Right ventricle myocardium inferior (tissue), 1 donor: ENCODE data around the gene AGK. TPM values are rescaled to one million over a fixed set of nuclear protein-coding genes. Genes with fewer than 3 reads are reported as not detected.

Experiments
- ATAC-seq: fragments of 200-7000 bp; cut with Tn5 transposase; one replicate; pipeline ENCODE4 v1.9.1; 2020; ENCODE audit warnings: mild to moderate bottlenecking, moderate library complexity
- DNase-seq: peaks from one replicate; pipeline ENCODE4 v3.0.0; 2021; ENCODE audit errors: missing footprints
- intact Hi-C: fragments of 100-400 bp; cut with DNase I; formaldehyde crosslinking; loops from one replicate; pipeline ENCODE4 v1.11.0; 2022
- long read RNA-seq: library from polyadenylated mRNA; unstranded; transcript quantifications from one replicate; pipeline ENCODE4 v2.0.0, GENCODE V29; 2021
- total RNA-seq: library from RNA; stranded (reverse); fragmentation: NEBNext Ultra II Directional; extraction: Animal tissue kit (Norgen Biotek cat#: 25700); gene quantifications from one replicate; pipeline ENCODE4 v1.2.1, GENCODE V29; 2021
- donor health status: DM: no; HTN: yes; CAD: no; lungs with severe emphysema.

The AGK gene
- 28.4 TPM for total RNA-seq
- long read RNA-seq, partial matches to known transcripts = 8 of 11 reads
- long read RNA-seq, other reads (novel, unspliced or antisense) = 1 of 11 reads

- ATAC-seq (peak; percentile 94), DNase-seq (peak; percentile 80)
- intact Hi-C loops = loop anchor here (5.0 kb wide), 1 partner anchor 91 kb away; no protein-coding TSS in a partner anchor
Measured at GRCh38 chr7:141551094-141551781, at the start of gene AGK. AGK (plus strand) TSS chr7:141551410; CDS start chr7:141555467, 4,057 bp downstream.

- DNase-seq (no peak), ATAC-seq (no peak)
- intact Hi-C loops = no loop called here
Measured at GRCh38 chr7:141501451-141501850, 49.8 kb upstream of the AGK start.

GRCh38 chr7:141511316-141511675 is 39.9 kb upstream of the AGK start:
- DNase-seq (no peak), ATAC-seq (no peak)
- intact Hi-C loops = no loop called here

GRCh38 chr7:141511676-141512396 is 39.4 kb upstream of the AGK start:
- DNase-seq = no peak
- intact Hi-C loops = no loop called here
- peak; percentile 44 for ATAC-seq

- intact Hi-C loops = no loop called here
- no peak for DNase-seq
Measured at GRCh38 chr7:141512597-141512996, 38.6 kb upstream of the AGK start.

GRCh38 chr7:141513720-141514119 is 37.5 kb upstream of the AGK start:
- intact Hi-C loops = no loop called here
- ATAC-seq (no peak), DNase-seq (no peak)

More at GRCh38 chr7:141512597-141512996, 38.6 kb upstream of the AGK start:
- ATAC-seq = no peak

GRCh38 chr7:141515941-141516340 is 35.3 kb upstream of the AGK start:
- DNase-seq (no peak), ATAC-seq (no peak)
- intact Hi-C loops = no loop called here

GRCh38 chr7:141519623-141520022 is 31.6 kb upstream of the AGK start:
- DNase-seq (no peak), ATAC-seq (no peak)
- intact Hi-C loops = no loop called here

- intact Hi-C loops = no loop called here
- ATAC-seq = no peak
- no peak for DNase-seq
Measured at GRCh38 chr7:141522657-141523342, 28.4 kb upstream of the AGK start.

- ATAC-seq (no peak), DNase-seq (no peak)
- intact Hi-C loops = no loop called here
Measured at GRCh38 chr7:141525973-141526514, 25.2 kb upstream of the AGK start.

GRCh38 chr7:141527076-141527475 is 24.1 kb upstream of the AGK start:
- intact Hi-C loops = no loop called here
- DNase-seq (no peak), ATAC-seq (no peak)

- intact Hi-C loops = no loop called here
- DNase-seq (no peak), ATAC-seq (no peak)
Measured at GRCh38 chr7:141528399-141528798, 22.8 kb upstream of the AGK start.

- DNase-seq (no peak), ATAC-seq (peak; percentile 79)
- intact Hi-C loops = loop anchor here (5.0 to 10.0 kb wide), 5 partner anchors 166 to 721 kb away; partner anchors contain the start of genes MRPS33 and TMEM178B
Measured at GRCh38 chr7:141533149-141533949, 17.9 kb upstream of the AGK start.

GRCh38 chr7:141534757-141535737 is 16.2 kb upstream of the AGK start:
- DNase-seq (no peak), ATAC-seq (peak; percentile 51)
- intact Hi-C loops = loop anchor here (5.0 to 10.0 kb wide), 5 partner anchors 168 to 723 kb away; partner anchors contain the start of genes MRPS33 and TMEM178B

GRCh38 chr7:141537906-141538305 is 13.3 kb upstream of the AGK start:
- DNase-seq (no peak), ATAC-seq (no peak)
- intact Hi-C loops = loop anchor here (10.0 kb wide), 2 partner anchors 253 to 523 kb away; partner anchors contain the start of gene MRPS33

- DNase-seq (no peak), ATAC-seq (no peak)
- intact Hi-C loops = no loop called here
Measured at GRCh38 chr7:141541375-141541774, 9.8 kb upstream of the AGK start.

- intact Hi-C loops = no loop called here
- ATAC-seq (no peak), DNase-seq (no peak)
Measured at GRCh38 chr7:141544831-141545230, 6.4 kb upstream of the AGK start.
